HepG2 (cell line): ENCODE data around the gene CAPZB. TPM values are rescaled to one million over a fixed set of nuclear protein-coding genes. Genes with fewer than 3 reads are reported as not detected.

Experiments
- ATAC-seq: fragments of 200-7000 bp; cut with Tn5 transposase; 3 replicates; pipeline ENCODE4 v1.9.1; 2020; ENCODE audit warnings: mild to moderate bottlenecking, moderate library complexity
- BruUV-seq: library from RNA; stranded (reverse); fragments of 400-500 nt; replicated peaks from 2 replicates; lab custom pipeline; 2021; lab: Mats Ljungman, UMichigan
- CTCF ChIA-PET: fragments of 300-600 bp; formaldehyde crosslinking; extraction: SDS; loops from one replicate; lab custom pipeline; 2021; ENCODE audit warnings: low total read pairs, inconsistent platforms, low intra/inter-chr PET ratio; lab: Yijun Ruan, JAX
- POLR2A ChIA-PET: fragments of 350-600 bp; sonication (Branson Sonifier 250); formaldehyde crosslinking; loops from one replicate; lab custom pipeline; 2020; ENCODE audit warnings: antibody characterized with exemption, inconsistent platforms; lab: Yijun Ruan, JAX
- DNase-seq: peaks from one replicate; pipeline ENCODE4 v3.0.0-alpha.2; 2015; ENCODE audit warnings: low spot score
- FAIRE-seq: peaks from 3 replicates; lab custom pipeline; 2011; peaks lifted over from hg19 to GRCh38; lab: Jason Lieb, UNC
- H2AFZ ChIP-seq: one replicate; pipeline ENCODE4 v1.6.1; 2011; ENCODE audit warnings: low read length, inconsistent platforms
- H3K27ac ChIP-seq: fragments of 300-600 bp; 3 replicates; pipeline ENCODE4 v1.8.0; 2011; ENCODE audit warnings: mixed run types, mild to moderate bottlenecking, mixed read lengths, low read length, inconsistent platforms; ENCODE audit not compliant: insufficient read depth; ENCODE audit errors: extremely low read length
- H3K27me3 ChIP-seq, 2 experiments: fragments of 200-600 bp in 1 of 2; 2 replicates in 1 of 2; 3 replicates in 1 of 2; pipeline versions ENCODE4 v1.6.0 to v1.8.0; 2011; ENCODE audit warnings: low read length in 2 of 2, mild to moderate bottlenecking in 2 of 2, moderate library complexity in 2 of 2, inconsistent platforms in 1 of 2; ENCODE audit not compliant: insufficient read depth in 2 of 2, control insufficient read depth in 1 of 2
- H3K36me3 ChIP-seq, 2 experiments: fragments of 200-600 bp in 1 of 2; replicated peaks in 1 of 2; 2 replicates in 1 of 2; 3 replicates in 1 of 2; pipeline versions ENCODE4 v1.5.1 to v1.8.0; 2011; ENCODE audit warnings: low read length in 2 of 2, inconsistent platforms in 1 of 2; ENCODE audit not compliant: insufficient read depth in 2 of 2, control insufficient read depth in 1 of 2
- H3K4me1 ChIP-seq: 2 replicates; pipeline ENCODE4 v1.5.1; 2012; ENCODE audit warnings: low read length, inconsistent platforms; ENCODE audit not compliant: insufficient read depth
- H3K4me2 ChIP-seq: 2 replicates; pipeline ENCODE4 v1.6.0; 2011; ENCODE audit warnings: low read depth, low read length, inconsistent platforms
- H3K4me3 ChIP-seq, 3 experiments: fragments of 200-600 bp in 1 of 3; sonication (generic), shearing (Covaris generic) in 1 of 3; replicated peaks in 1 of 3; 2 replicates each; pipeline ENCODE4 v1.5.1; 2011 to 2016; ENCODE audit warnings: low read length in 3 of 3, inconsistent platforms in 2 of 3, low read depth in 2 of 3, mild to moderate bottlenecking in 2 of 3, control low read depth in 1 of 3, mixed read lengths in 1 of 3; ENCODE audit not compliant: insufficient read depth in 1 of 3
- H3K79me2 ChIP-seq: one replicate; pipeline ENCODE4 v1.6.1; 2011; ENCODE audit warnings: low read length, inconsistent platforms; ENCODE audit not compliant: insufficient read depth
- H3K9ac ChIP-seq: 2 replicates; pipeline ENCODE4 v1.6.0; 2011; ENCODE audit warnings: mild to moderate bottlenecking, low read depth, low read length, inconsistent platforms; ENCODE audit not compliant: insufficient read depth
- H3K9me3 ChIP-seq: 2 replicates; pipeline ENCODE4 v1.5.1; 2012; ENCODE audit warnings: mild to moderate bottlenecking, low read length
- H4K20me1 ChIP-seq: 2 replicates; pipeline ENCODE4 v1.6.0; 2011; ENCODE audit warnings: inconsistent platforms, mild to moderate bottlenecking, low read length, moderate library complexity; ENCODE audit not compliant: insufficient read depth
- AGO2 ChIP-seq: fragments of 200-400 bp; formaldehyde crosslinking; optimal IDR thresholded peaks from 2 replicates; pipeline ENCODE3; 2017; ENCODE audit warnings: mild to moderate bottlenecking, low read depth, low read length, moderate library complexity
- HMGA1 ChIP-seq: sonication (generic); formaldehyde crosslinking; conservative IDR thresholded peaks from 2 replicates; pipeline ENCODE4 v1.4.0; 2020; ENCODE audit warnings: missing genetic modification reagents
- PLRG1 ChIP-seq: fragments of 450-650 bp; conservative IDR thresholded peaks from 2 replicates; pipeline ENCODE4 v1.6.1; 2016
- SUZ12 ChIP-seq: fragments of 150-350 bp; IDR thresholded peaks from 2 replicates; pipeline ENCODE4 v1.6.1; 2014; ENCODE audit warnings: low read depth, low read length
- TRIM24 ChIP-seq: sonication (generic); formaldehyde crosslinking; IDR thresholded peaks from 2 replicates; pipeline ENCODE4 v1.8.0; 2022; ENCODE audit warnings: mild to moderate bottlenecking, missing genetic modification reagents
- ZBTB7B ChIP-seq: sonication (generic); formaldehyde crosslinking; IDR thresholded peaks from 2 replicates; pipeline ENCODE4 v1.4.0; 2020; ENCODE audit warnings: missing genetic modification reagents
- ZBTB8A ChIP-seq: sonication (generic); formaldehyde crosslinking; IDR thresholded peaks from 2 replicates; pipeline ENCODE4 v1.4.0; 2020; ENCODE audit warnings: mild to moderate bottlenecking, low read depth, missing genetic modification reagents, borderline replicate concordance
- ZFP36L1 ChIP-seq: sonication (generic); formaldehyde crosslinking; IDR thresholded peaks from 2 replicates; pipeline ENCODE4 v1.8.0; 2022; ENCODE audit warnings: mild to moderate bottlenecking, missing genetic modification reagents, moderate library complexity
- ZNF34 ChIP-seq: sonication (generic); formaldehyde crosslinking; IDR thresholded peaks from 2 replicates; pipeline ENCODE4 v1.4.0; 2020; ENCODE audit warnings: mild to moderate bottlenecking, missing genetic modification reagents, borderline replicate concordance
- ZNF367 ChIP-seq: sonication (generic); formaldehyde crosslinking; IDR thresholded peaks from 2 replicates; pipeline ENCODE4 v1.4.0; 2020; ENCODE audit warnings: missing genetic modification reagents, borderline replicate concordance
- ZNF567 ChIP-seq: sonication (generic); formaldehyde crosslinking; IDR thresholded peaks from 2 replicates; pipeline ENCODE4 v1.8.1; 2023; ENCODE audit warnings: mild to moderate bottlenecking, missing genetic modification reagents, borderline replicate concordance
- WGBS: methylation state at CpG from one replicate; pipeline ENCODE4 v1.1.6; 2017; ENCODE audit warnings: low lambda C conversion rate; 5-methylcytosine and 5-hydroxymethylcytosine counted together
- in situ Hi-C: cut with HindIII; loops from 2 replicates; pipeline ENCODE4 v1.10.0; 2017; ENCODE audit warnings: low pct_unique_long_range_greater_than_20kb; ENCODE audit not compliant: extremely low pct_ligation_motif_present
- intact Hi-C: fragments of 100-400 bp; cut with micrococcal nuclease; formaldehyde crosslinking; loops from one replicate; pipeline ENCODE4 v1.10.0; 2022; ENCODE audit not compliant: unreplicated experiment
- polyA plus RNA-seq, 8 experiments: library from polyadenylated mRNA; depleted of rRNA in 3 of 8; stranded (reverse) in 7 of 8; unstranded in 1 of 8; fragments of >200 nt; fragmentation: Illumina TruSeq in 4 of 8; extraction: Trizol in 4 of 8; gene quantifications; 2 replicates each; pipeline versions ENCODE4 v1.2.1 to v1.2.3, GENCODE V29; 2011 to 2016; ENCODE audit warnings: low read depth in 4 of 8, missing spikeins in 1 of 8, mixed read lengths in 1 of 8; ENCODE audit not compliant: insufficient read depth in 1 of 8
- total RNA-seq, 5 experiments: library from RNA; depleted of rRNA; stranded (reverse); fragments of >200 nt; fragmentation: Illumina TruSeq; extraction: Trizol; gene quantifications; 2 replicates each; pipeline ENCODE4 v1.2.3, GENCODE V29; 2016; ENCODE audit warnings: low read depth in 1 of 5
- TF ChIP-seq, protein P1 (sequence below): sonication (generic); formaldehyde crosslinking; IDR thresholded peaks from 2 replicates; pipeline ENCODE4 v1.5.0; 2020; ENCODE audit warnings: missing genetic modification reagents
- TF ChIP-seq, protein P2 (sequence below): sonication (generic); formaldehyde crosslinking; conservative IDR thresholded peaks from 2 replicates; pipeline ENCODE4 v1.8.0; 2022; ENCODE audit warnings: low read depth, missing genetic modification reagents

The CAPZB gene
- total and polyA plus RNA-seq, 2 of the 13 experiments (the other 11 are each of a cell fraction or from before 2014, with no cell fraction given): 58.9 to 76.9 TPM

DNA sequence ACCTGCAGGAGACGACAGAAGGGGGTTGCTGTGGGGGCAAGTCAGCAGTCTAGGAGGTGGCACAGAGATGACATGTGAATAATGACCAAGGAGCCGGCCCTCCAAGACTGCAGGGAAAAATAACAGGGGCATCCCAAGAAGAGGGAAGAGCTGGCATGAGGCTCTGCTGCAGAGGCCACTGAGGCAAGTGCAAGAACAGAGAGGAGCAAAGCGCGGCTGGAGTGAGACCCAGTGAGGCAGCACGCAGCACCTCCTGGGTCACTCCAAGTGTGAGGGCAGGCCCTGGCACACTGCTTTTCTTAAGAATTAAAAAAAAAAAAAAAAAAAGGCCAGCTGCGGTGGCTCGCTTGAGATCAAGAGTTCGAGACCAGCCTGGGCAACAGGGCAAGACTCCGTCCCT lies 93.1 kb downstream of the CAPZB start:
- in situ Hi-C loops: no loop called here
- intact Hi-C loops: no loop called here
- Histone ChIP-seq H4K20me1 (peaks cover 10% of the 10 kb centered on the region; the same call in 1 of the 2 replicates), H3K9me3 (no peaks in the 10 kb centered on the region), H3K4me2 (no peak overlapping the region), H2AFZ (no peak overlapping the region), H3K36me3 (peaks cover 5 to 15% of the 10 kb centered on the region in 2 experiments; a peak in 4 of 5 replicates), H3K27ac (no peak overlapping the region), H3K9ac (no peak overlapping the region), H3K79me2 (peaks cover 43% of the 10 kb centered on the region), H3K27me3 (no peaks in the 10 kb centered on the region), H3K4me1 (peaks cover 47% of the 10 kb centered on the region), H3K4me3 (no peak overlapping the region)
- TF ChIP-seq ZNF567 (CRISPR knock-in tag) (no peak), SUZ12 (no peak)
- 98% methylated on average over 9 of the region's 9 CpGs for WGBS
- no peak for ATAC-seq
- no peak for FAIRE-seq
- DNase-seq: no peak
- ChIA-PET POLR2A (no interaction called here), CTCF (interaction anchor here (2.0 to 2.3 kb wide), 2 partner anchors 259 to 261 kb away, joined by 9 to 12 read pairs; no protein-coding TSS in a partner anchor)
- BruUV-seq: no TSS peak

DNA sequence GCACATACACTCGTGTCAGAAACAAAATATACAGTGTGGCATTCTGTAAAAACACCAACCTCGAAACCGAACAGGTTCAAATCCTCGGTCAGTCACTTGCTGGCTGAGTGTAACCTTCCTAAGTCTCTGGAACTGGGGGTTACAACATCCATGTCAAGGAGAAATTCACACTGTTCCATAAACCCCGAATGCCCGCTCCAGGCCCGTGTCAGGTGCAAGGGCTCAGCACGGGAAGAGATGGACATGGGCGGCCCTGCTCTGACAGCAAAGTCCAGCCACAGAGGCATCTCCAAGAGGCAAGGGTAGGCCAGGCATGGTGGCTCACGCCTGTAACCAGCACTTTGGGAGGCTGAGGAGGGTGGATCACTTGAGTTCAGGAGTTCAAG lies 93.8 kb downstream of the CAPZB start:
- POLR2A ChIA-PET: no interaction called here
- H2AFZ ChIP-seq: no peak overlapping the region
- 58% methylated on average over 6 of the region's 10 CpGs for WGBS
- no peak overlapping the region for H3K4me2 ChIP-seq
- peaks cover 48% of the 10 kb centered on the region for H3K79me2 ChIP-seq
- no peaks in the 10 kb centered on the region for H3K9me3 ChIP-seq
- no peak overlapping the region for H3K27ac ChIP-seq
- peaks cover 10% of the 10 kb centered on the region; the same call in 1 of the 2 replicates for H4K20me1 ChIP-seq
- CTCF ChIA-PET: interaction anchor here (2.0 to 2.3 kb wide), 2 partner anchors 259 to 262 kb away, joined by 9 to 12 read pairs; no protein-coding TSS in a partner anchor
- intact Hi-C loops: loop anchor here (1.0 to 2.0 kb wide), 2 partner anchors 45 to 259 kb away; no protein-coding TSS in a partner anchor
- no peak overlapping the region for H3K9ac ChIP-seq
- no peak for FAIRE-seq
- H3K4me1 ChIP-seq: peaks cover 53% of the 10 kb centered on the region
- in situ Hi-C loops: no loop called here
- H3K36me3 ChIP-seq: peaks cover 5 to 15% of the 10 kb centered on the region in 2 experiments; a peak in 4 of 5 replicates
- H3K4me3 ChIP-seq: no peak overlapping the region
- BruUV-seq: no TSS peak
- no peak for DNase-seq
- no peaks in the 10 kb centered on the region for H3K27me3 ChIP-seq
- no peak for ATAC-seq
- no peak for TF ChIP-seq TRIM24 (CRISPR knock-in tag)
- TF ChIP-seq PLRG1: no peak
- no peak for TF ChIP-seq ZNF34 (CRISPR knock-in tag)
- TF ChIP-seq AGO2: no peak
- no peak for TF ChIP-seq ZBTB8A (CRISPR knock-in tag)
- no peak for TF ChIP-seq ZFP36L1
- TF ChIP-seq, protein P1, sequence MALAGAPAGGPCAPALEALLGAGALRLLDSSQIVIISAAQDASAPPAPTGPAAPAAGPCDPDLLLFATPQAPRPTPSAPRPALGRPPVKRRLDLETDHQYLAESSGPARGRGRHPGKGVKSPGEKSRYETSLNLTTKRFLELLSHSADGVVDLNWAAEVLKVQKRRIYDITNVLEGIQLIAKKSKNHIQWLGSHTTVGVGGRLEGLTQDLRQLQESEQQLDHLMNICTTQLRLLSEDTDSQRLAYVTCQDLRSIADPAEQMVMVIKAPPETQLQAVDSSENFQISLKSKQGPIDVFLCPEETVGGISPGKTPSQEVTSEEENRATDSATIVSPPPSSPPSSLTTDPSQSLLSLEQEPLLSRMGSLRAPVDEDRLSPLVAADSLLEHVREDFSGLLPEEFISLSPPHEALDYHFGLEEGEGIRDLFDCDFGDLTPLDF (CRISPR knock-in tag): no peak
- TF ChIP-seq HMGA1 (CRISPR knock-in tag): no peak
- no peak for TF ChIP-seq ZNF367 (CRISPR knock-in tag)
- TF ChIP-seq, protein P2, sequence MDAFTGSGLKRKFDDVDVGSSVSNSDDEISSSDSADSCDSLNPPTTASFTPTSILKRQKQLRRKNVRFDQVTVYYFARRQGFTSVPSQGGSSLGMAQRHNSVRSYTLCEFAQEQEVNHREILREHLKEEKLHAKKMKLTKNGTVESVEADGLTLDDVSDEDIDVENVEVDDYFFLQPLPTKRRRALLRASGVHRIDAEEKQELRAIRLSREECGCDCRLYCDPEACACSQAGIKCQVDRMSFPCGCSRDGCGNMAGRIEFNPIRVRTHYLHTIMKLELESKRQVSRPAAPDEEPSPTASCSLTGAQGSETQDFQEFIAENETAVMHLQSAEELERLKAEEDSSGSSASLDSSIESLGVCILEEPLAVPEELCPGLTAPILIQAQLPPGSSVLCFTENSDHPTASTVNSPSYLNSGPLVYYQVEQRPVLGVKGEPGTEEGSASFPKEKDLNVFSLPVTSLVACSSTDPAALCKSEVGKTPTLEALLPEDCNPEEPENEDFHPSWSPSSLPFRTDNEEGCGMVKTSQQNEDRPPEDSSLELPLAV: no peak
- TF ChIP-seq ZBTB7B: no peak
